ENCODE measurements around the gene CELSR1. TPM values are rescaled to one million over a fixed set of nuclear protein-coding genes. Genes with fewer than 3 reads are reported as not detected.

CELSR1 gene
- total RNA-seq, 2 experiments from 2014 or later, result 3.7 to 5.2 TPM

GRCh38 chr22:46347646-46348045, 189.8 kb downstream of the CELSR1 start:
- Histone ChIP-seq H3K79me2 (ENCODE audit: insufficient read depth, low read depth, low read length) (no peaks in the 10 kb centered on the region), H3K9me3 (ENCODE audit: low read length) (no peaks in the 10 kb centered on the region), H4K20me1 (ENCODE audit: insufficient read depth, low read length) (0 out of 2 replicates have a peak, but pooled peaks cover 6% of the 10 kb centered on the region), H3K36me3 (ENCODE audit: insufficient read depth, low read length) (peaks cover 93% of the 10 kb centered on the region), H3K9me2 (ENCODE audit: insufficient read depth, low read length) (no peaks in the 10 kb centered on the region), H3K27ac (ENCODE audit: low read depth, low read length, poor library complexity, severe bottlenecking) (no peak overlapping the region), H3K4me3 (ENCODE audit: low read depth, low read length, poor library complexity, severe bottlenecking) (no peak overlapping the region), H3K4me1 (ENCODE audit: insufficient read depth, low read length, poor library complexity, severe bottlenecking) (no peaks in the 10 kb centered on the region), H2AFZ (ENCODE audit: low read length) (no peak overlapping the region), H3K4me2 (ENCODE audit: low read length) (no peak overlapping the region)
- intact Hi-C loops (cut with micrococcal nuclease; ENCODE audit: unreplicated experiment), result no loop called here
- ChIA-PET POLR2A (no interaction called here), CTCF (ENCODE audit: unreplicated experiment) (no interaction called here)
- TF ChIP-seq EZH2phosphoT487 (IDR thresholded peaks at IDR 0.05; ENCODE audit: borderline replicate concordance, low read depth, low read length) (no peak), CTCF (conservative IDR thresholded peaks at IDR 0.05; ENCODE audit: low read length) (no peak)
- no peak for DNase-seq (ENCODE audit: low spot score)
- no TSS peak for BruUV-seq (replicated peaks)

- Histone ChIP-seq H3K9me3 (ENCODE audit: low read length) (no peaks in the 10 kb centered on the region), H3K9me2 (ENCODE audit: insufficient read depth, low read length) (no peaks in the 10 kb centered on the region), H3K27ac (ENCODE audit: low read depth, low read length, poor library complexity, severe bottlenecking) (no peak overlapping the region), H3K4me3 (ENCODE audit: low read depth, low read length, poor library complexity, severe bottlenecking) (no peak overlapping the region), H3K4me1 (ENCODE audit: insufficient read depth, low read length, poor library complexity, severe bottlenecking) (no peaks in the 10 kb centered on the region), H4K20me1 (ENCODE audit: insufficient read depth, low read length) (peaks cover 6% of the 10 kb centered on the region; the same call in 1 of the 2 replicates), H3K79me2 (ENCODE audit: insufficient read depth, low read depth, low read length) (no peaks in the 10 kb centered on the region), H3K36me3 (ENCODE audit: insufficient read depth, low read length) (peaks cover 94% of the 10 kb centered on the region), H2AFZ (ENCODE audit: low read length) (no peak overlapping the region), H3K4me2 (ENCODE audit: low read length) (no peak overlapping the region)
- no TSS peak for BruUV-seq (replicated peaks)
- TF ChIP-seq CTCF (conservative IDR thresholded peaks at IDR 0.05; ENCODE audit: low read length) (no peak), EZH2phosphoT487 (IDR thresholded peaks at IDR 0.05; ENCODE audit: borderline replicate concordance, low read depth, low read length) (no peak)
- DNase-seq (ENCODE audit: low spot score), result no peak
- POLR2A ChIA-PET, result no interaction called here
- intact Hi-C loops (cut with micrococcal nuclease; ENCODE audit: unreplicated experiment), result no loop called here
- CTCF ChIA-PET (ENCODE audit: unreplicated experiment), result no interaction called here
Measured at GRCh38 chr22:46346680-46347405, 190.6 kb downstream of the CELSR1 start.

- Histone ChIP-seq H3K36me3 (ENCODE audit: insufficient read depth, low read length) (peaks cover 82% of the 10 kb centered on the region), H3K4me1 (ENCODE audit: insufficient read depth, low read length, poor library complexity, severe bottlenecking) (peaks cover 9% of the 10 kb centered on the region), H3K79me2 (ENCODE audit: insufficient read depth, low read depth, low read length) (peaks cover 21% of the 10 kb centered on the region), H3K27ac (ENCODE audit: low read depth, low read length, poor library complexity, severe bottlenecking) (no peak overlapping the region), H4K20me1 (ENCODE audit: insufficient read depth, low read length) (peaks cover 5% of the 10 kb centered on the region), H3K9me2 (ENCODE audit: insufficient read depth, low read length) (no peaks in the 10 kb centered on the region), H3K4me2 (ENCODE audit: low read length) (no peak overlapping the region), H3K4me3 (ENCODE audit: low read depth, low read length, poor library complexity, severe bottlenecking) (no peak overlapping the region), H3K9me3 (ENCODE audit: low read length) (no peaks in the 10 kb centered on the region), H2AFZ (ENCODE audit: low read length) (no peak overlapping the region)
- intact Hi-C loops (cut with micrococcal nuclease; ENCODE audit: unreplicated experiment), result no loop called here
- CTCF ChIA-PET (ENCODE audit: unreplicated experiment), result no interaction called here
- no peak for DNase-seq (ENCODE audit: low spot score)
- no TSS peak for BruUV-seq (replicated peaks)
- TF ChIP-seq EZH2phosphoT487 (IDR thresholded peaks at IDR 0.05; ENCODE audit: borderline replicate concordance, low read depth, low read length) (no peak), CTCF (conservative IDR thresholded peaks at IDR 0.05; ENCODE audit: low read length) (no peak)
- POLR2A ChIA-PET, result no interaction called here
Measured at GRCh38 chr22:46340676-46341075, 196.7 kb downstream of the CELSR1 start.

All from OCI-LY7 (cell line).